Fibroblast of villous mesenchyme (primary cell): ENCODE results near the gene MCF2L2. TPM values are rescaled to one million over a fixed set of nuclear protein-coding genes. Genes with fewer than 3 reads are reported as not detected.
A peak's percentile ranks its signal among the peaks of the same experiment; 100 is the strongest.

Experiments
- DNase-seq: peaks from one replicate; pipeline ENCODE4 v3.0.0-alpha.2; 2010; ENCODE audit warnings: low read depth
- H3K4me3 ChIP-seq: 2 replicates; pipeline ENCODE4 v1.5.1; 2011; ENCODE audit warnings: low read depth, mild to moderate bottlenecking, low read length
- total RNA-seq: library from RNA; depleted of rRNA; stranded (reverse); fragments of >200 nt; gene quantifications from 2 replicates; pipeline ENCODE4 v1.2.3, GENCODE V29; 2012
- TF ChIP-seq, protein P1 (sequence below): IDR thresholded peaks from 2 replicates; pipeline ENCODE4 v1.5.1; 2012; ENCODE audit warnings: low read depth, mild to moderate bottlenecking, low read length; ENCODE audit not compliant: insufficient read depth

Gene MCF2L2
- total RNA-seq, 1 donor, result 0.43 TPM

DNA sequence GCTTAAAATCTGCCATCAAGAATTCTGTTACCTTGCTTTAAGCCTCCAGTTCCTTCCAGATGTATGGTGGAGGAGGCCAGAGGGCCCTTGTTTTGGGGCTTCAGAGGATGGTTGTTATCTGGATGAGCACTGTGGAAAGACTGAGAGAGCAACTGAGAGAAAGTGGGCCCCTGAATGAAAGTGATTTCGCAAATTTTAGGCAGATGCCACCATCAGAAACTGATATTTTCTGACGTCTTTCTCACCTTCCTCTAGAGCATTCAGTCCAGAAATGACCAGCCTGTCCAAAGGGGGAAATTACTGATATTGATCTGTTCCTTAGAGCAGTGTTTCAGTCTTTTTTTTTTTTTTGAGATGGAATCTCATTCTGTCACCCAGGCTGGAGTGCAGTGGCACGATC lies 162.0 kb downstream of the MCF2L2 start:
- no peak overlapping the region for H3K4me3 ChIP-seq
- TF ChIP-seq, protein P1, sequence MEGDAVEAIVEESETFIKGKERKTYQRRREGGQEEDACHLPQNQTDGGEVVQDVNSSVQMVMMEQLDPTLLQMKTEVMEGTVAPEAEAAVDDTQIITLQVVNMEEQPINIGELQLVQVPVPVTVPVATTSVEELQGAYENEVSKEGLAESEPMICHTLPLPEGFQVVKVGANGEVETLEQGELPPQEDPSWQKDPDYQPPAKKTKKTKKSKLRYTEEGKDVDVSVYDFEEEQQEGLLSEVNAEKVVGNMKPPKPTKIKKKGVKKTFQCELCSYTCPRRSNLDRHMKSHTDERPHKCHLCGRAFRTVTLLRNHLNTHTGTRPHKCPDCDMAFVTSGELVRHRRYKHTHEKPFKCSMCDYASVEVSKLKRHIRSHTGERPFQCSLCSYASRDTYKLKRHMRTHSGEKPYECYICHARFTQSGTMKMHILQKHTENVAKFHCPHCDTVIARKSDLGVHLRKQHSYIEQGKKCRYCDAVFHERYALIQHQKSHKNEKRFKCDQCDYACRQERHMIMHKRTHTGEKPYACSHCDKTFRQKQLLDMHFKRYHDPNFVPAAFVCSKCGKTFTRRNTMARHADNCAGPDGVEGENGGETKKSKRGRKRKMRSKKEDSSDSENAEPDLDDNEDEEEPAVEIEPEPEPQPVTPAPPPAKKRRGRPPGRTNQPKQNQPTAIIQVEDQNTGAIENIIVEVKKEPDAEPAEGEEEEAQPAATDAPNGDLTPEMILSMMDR, result no peak
- DNase-seq, result no peak

GRCh38 chr3:183265834-183266417 lies 162.5 kb downstream of the MCF2L2 start:
- DNase-seq, result peak; percentile 74
- TF ChIP-seq, protein P1, result no peak
- no peak overlapping the region for H3K4me3 ChIP-seq

DNA sequence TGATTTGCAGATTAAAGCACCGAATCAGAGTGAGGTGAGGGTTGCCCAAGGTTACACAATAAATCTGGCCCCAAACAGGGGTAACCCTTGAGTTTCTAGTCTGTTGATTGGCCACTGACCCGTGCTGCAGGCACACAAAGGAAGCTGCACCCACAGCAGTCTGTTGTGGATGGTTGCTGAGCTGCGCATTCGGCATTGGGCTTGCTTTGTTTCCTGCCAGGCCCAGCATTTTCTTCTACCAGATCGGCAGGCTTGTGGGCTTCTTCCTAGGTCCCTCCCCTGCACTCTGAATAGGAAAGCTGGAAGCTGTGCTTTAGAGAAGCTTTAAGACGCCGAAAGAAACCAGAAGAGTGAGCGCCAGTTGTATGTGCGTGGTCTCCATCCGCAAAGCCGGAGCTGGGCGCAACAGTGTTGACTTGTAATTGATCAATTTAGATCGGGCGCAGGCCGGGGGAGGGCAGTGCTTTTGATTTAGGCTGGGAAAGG lies 163.2 kb downstream of the MCF2L2 start:
- H3K4me3 ChIP-seq, result no peak overlapping the region
- TF ChIP-seq, protein P1, result no peak
- peak; percentile 48 for DNase-seq

GRCh38 chr3:183264268-183264667 lies 164.2 kb downstream of the MCF2L2 start:
- DNase-seq, result no peak
- TF ChIP-seq, protein P1, result no peak
- no peak overlapping the region for H3K4me3 ChIP-seq

DNA sequence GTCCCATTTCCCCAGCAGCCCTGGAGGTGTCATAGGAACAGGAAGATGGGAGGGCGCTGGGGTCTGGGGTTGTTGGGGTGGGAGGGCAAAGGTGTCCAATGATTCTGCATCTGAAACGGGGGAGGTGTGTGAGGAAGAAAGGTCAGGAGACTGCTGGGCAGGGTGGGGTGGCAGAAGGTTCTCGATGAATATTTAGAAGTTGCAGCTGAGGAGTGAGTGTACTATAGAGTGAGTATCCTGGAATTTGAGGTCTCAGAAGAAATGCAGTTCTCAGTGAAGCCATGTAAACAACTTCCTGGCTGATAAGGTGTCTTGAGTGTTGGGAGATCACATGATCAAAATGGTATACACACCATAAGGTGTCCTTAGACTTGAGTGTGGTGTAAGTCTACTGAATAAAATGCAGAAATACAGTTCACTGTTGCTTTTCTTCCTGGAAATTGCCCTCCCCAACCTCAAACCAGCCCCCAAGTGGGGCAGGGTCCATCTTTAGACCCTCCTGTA lies 165.5 kb downstream of the MCF2L2 start:
- no peak for DNase-seq
- TF ChIP-seq, protein P1, result no peak
- H3K4me3 ChIP-seq, result no peak overlapping the region

- TF ChIP-seq, protein P1, result no peak
- no peak for DNase-seq
- no peak overlapping the region for H3K4me3 ChIP-seq
Measured at GRCh38 chr3:183261151-183261724, 167.2 kb downstream of the MCF2L2 start.
